WTC11 (cell line): ENCODE results near the gene PPP6R1. TPM values are rescaled to one million over a fixed set of nuclear protein-coding genes. Genes with fewer than 3 reads are reported as not detected.

ENCODE experiments used
- AR ChIP-seq: fragments of 250-450 bp; sonication (Bioruptor Pico); IDR thresholded peaks from 2 replicates; pipeline ENCODE4 v1.9.0; 2021; ENCODE audit warnings: mild to moderate bottlenecking
- ATF2 ChIP-seq: sonication (generic); formaldehyde crosslinking; IDR thresholded peaks from 2 replicates; pipeline ENCODE4 v1.8.1; 2022; ENCODE audit warnings: low read depth, missing genetic modification reagents, borderline replicate concordance
- E2F5 ChIP-seq: sonication (generic); formaldehyde crosslinking; IDR thresholded peaks from 2 replicates; pipeline ENCODE4 v1.8.1; 2022; ENCODE audit warnings: mild to moderate bottlenecking, moderate library complexity, missing genetic modification reagents
- ERG ChIP-seq: fragments of 250-450 bp; sonication (Bioruptor Pico); IDR thresholded peaks from 2 replicates; pipeline ENCODE4 v1.8.0; 2021; ENCODE audit warnings: mild to moderate bottlenecking
- ESRRA ChIP-seq: sonication (generic); formaldehyde crosslinking; IDR thresholded peaks from 2 replicates; pipeline ENCODE4 v1.8.1; 2022; ENCODE audit warnings: mild to moderate bottlenecking, missing genetic modification reagents, borderline replicate concordance
- FOXP4 ChIP-seq: sonication (generic); formaldehyde crosslinking; IDR thresholded peaks from 2 replicates; pipeline ENCODE4 v1.8.0; 2022; ENCODE audit warnings: mild to moderate bottlenecking, missing genetic modification reagents
- GABPB1 ChIP-seq: sonication (generic); formaldehyde crosslinking; IDR thresholded peaks from 2 replicates; pipeline ENCODE4 v1.8.1; 2023; ENCODE audit warnings: mild to moderate bottlenecking, missing genetic modification reagents
- GTF2I ChIP-seq: fragments of 250-450 bp; sonication (Bioruptor Pico); conservative IDR thresholded peaks from 2 replicates; pipeline ENCODE4 v1.4.0; 2021; ENCODE audit warnings: mild to moderate bottlenecking
- HMGA2 ChIP-seq: fragments of 250-450 bp; sonication (Bioruptor Pico); IDR thresholded peaks from 2 replicates; pipeline ENCODE4 v1.4.0; 2021; ENCODE audit warnings: mild to moderate bottlenecking, moderate library complexity
- JUN ChIP-seq: sonication (generic); formaldehyde crosslinking; IDR thresholded peaks from 2 replicates; pipeline ENCODE4 v1.8.0; 2023; ENCODE audit warnings: mild to moderate bottlenecking, missing genetic modification reagents
- MXD4 ChIP-seq: fragments of 250-450 bp; sonication (Bioruptor Pico); IDR thresholded peaks from 2 replicates; pipeline ENCODE4 v1.8.0; 2021; ENCODE audit warnings: mild to moderate bottlenecking, moderate library complexity, borderline replicate concordance
- MYBL2 ChIP-seq: sonication (generic); formaldehyde crosslinking; IDR thresholded peaks from 2 replicates; pipeline ENCODE4 v1.8.1; 2023; ENCODE audit warnings: mild to moderate bottlenecking, moderate library complexity, missing genetic modification reagents
- NFE2L1 ChIP-seq: sonication (generic); formaldehyde crosslinking; IDR thresholded peaks from 2 replicates; pipeline ENCODE4 v1.8.1; 2023; ENCODE audit warnings: missing genetic modification reagents
- NR1H2 ChIP-seq: sonication (generic); formaldehyde crosslinking; IDR thresholded peaks from 2 replicates; pipeline ENCODE4 v1.9.0; 2021; ENCODE audit warnings: mild to moderate bottlenecking, moderate library complexity, missing genetic modification reagents
- PREB ChIP-seq: sonication (generic); formaldehyde crosslinking; IDR thresholded peaks from 2 replicates; pipeline ENCODE4 v1.8.1; 2022; ENCODE audit warnings: mild to moderate bottlenecking, missing genetic modification reagents, moderate library complexity, borderline replicate concordance
- SMAD3 ChIP-seq: sonication (generic); formaldehyde crosslinking; IDR thresholded peaks from 2 replicates; pipeline ENCODE4 v1.8.0; 2022; ENCODE audit warnings: missing genetic modification reagents, mild to moderate bottlenecking, borderline replicate concordance
- TCF7 ChIP-seq: sonication (generic); formaldehyde crosslinking; IDR thresholded peaks from 2 replicates; pipeline ENCODE4 v1.8.0; 2022; ENCODE audit warnings: mild to moderate bottlenecking, low read depth, missing genetic modification reagents, moderate library complexity
- USF1 ChIP-seq: sonication (generic); formaldehyde crosslinking; IDR thresholded peaks from 2 replicates; pipeline ENCODE4 v1.8.0; 2022; ENCODE audit warnings: mild to moderate bottlenecking, missing genetic modification reagents
- ZNF138 ChIP-seq: sonication (generic); formaldehyde crosslinking; conservative IDR thresholded peaks from 2 replicates; pipeline ENCODE4 v1.8.1; 2022; ENCODE audit warnings: mild to moderate bottlenecking, moderate library complexity, missing genetic modification reagents
- ZNF219 ChIP-seq: sonication (generic); formaldehyde crosslinking; IDR thresholded peaks from 2 replicates; pipeline ENCODE4 v1.8.0; 2023; ENCODE audit warnings: missing genetic modification reagents, mild to moderate bottlenecking, borderline replicate concordance
- ZNF263 ChIP-seq: sonication (generic); formaldehyde crosslinking; IDR thresholded peaks from 2 replicates; pipeline ENCODE4 v1.8.1; 2022; ENCODE audit warnings: low read depth, mild to moderate bottlenecking, moderate library complexity, missing genetic modification reagents
- ZNF281 ChIP-seq: sonication (generic); formaldehyde crosslinking; IDR thresholded peaks from 2 replicates; pipeline ENCODE4 v1.8.0; 2023; ENCODE audit warnings: mild to moderate bottlenecking, missing genetic modification reagents
- ZNF317 ChIP-seq: sonication (generic); formaldehyde crosslinking; IDR thresholded peaks from 2 replicates; pipeline ENCODE4 v1.8.1; 2023; ENCODE audit warnings: low read depth, mild to moderate bottlenecking, moderate library complexity, missing genetic modification reagents, borderline replicate concordance
- ZNF425 ChIP-seq: fragments of 250-450 bp; sonication (Bioruptor Pico); conservative IDR thresholded peaks from 2 replicates; pipeline ENCODE4 v1.9.0; 2021; ENCODE audit warnings: mild to moderate bottlenecking
- total RNA-seq: library from RNA; stranded (reverse); gene quantifications from 3 replicates; pipeline ENCODE4 v1.2.3, GENCODE V29; 2021

PPP6R1 gene
- total RNA-seq, 1 experiment from 2014 or later: 91.8 TPM

GRCh38 chr19:55220525-55220924 lies 38.3 kb downstream of the PPP6R1 start (continued):
- no peak for TF ChIP-seq ZNF138 (CRISPR knock-in tag)
- TF ChIP-seq NR1H2 (CRISPR knock-in tag): no peak
- TF ChIP-seq MXD4: no peak
- peak; percentile 81 for TF ChIP-seq JUN (CRISPR knock-in tag)
- TF ChIP-seq PREB (CRISPR knock-in tag): no peak
- no peak for TF ChIP-seq ZNF219 (CRISPR knock-in tag)
- TF ChIP-seq ATF2 (CRISPR knock-in tag): no peak
- no peak for TF ChIP-seq ZNF425 (CRISPR knock-in tag)
- TF ChIP-seq GTF2I (CRISPR knock-in tag): no peak
- TF ChIP-seq USF1 (CRISPR knock-in tag): no peak; the same call in 1 of the 2 replicates
- TF ChIP-seq ZNF317 (CRISPR knock-in tag): no peak
- TF ChIP-seq HMGA2 (CRISPR knock-in tag): no peak
- no peak for TF ChIP-seq E2F5
- TF ChIP-seq ZNF281 (CRISPR knock-in tag): no peak; the same call in 1 of the 2 replicates
- no peak for TF ChIP-seq GABPB1
- TF ChIP-seq ERG (CRISPR knock-in tag): no peak
- peak; percentile 58; the same call in 1 of the 2 replicates for TF ChIP-seq FOXP4 (CRISPR knock-in tag)
- TF ChIP-seq ZNF263 (CRISPR knock-in tag): no peak
- TF ChIP-seq TCF7 (CRISPR knock-in tag): 0 out of 2 replicates have a peak, but pooled peaks have one; percentile 29
- no peak for TF ChIP-seq ESRRA (CRISPR knock-in tag)
- TF ChIP-seq MYBL2 (CRISPR knock-in tag): no peak
- peak; percentile 49; the same call in 1 of the 2 replicates for TF ChIP-seq SMAD3 (CRISPR knock-in tag)
- no peak for TF ChIP-seq NFE2L1 (CRISPR knock-in tag)
- 0 out of 2 replicates have a peak, but pooled peaks have one; percentile 20 for TF ChIP-seq AR (CRISPR knock-in tag)
